NCI-H226 (cell line): ENCODE measurements around the gene TOM1.

Experiments
- DNase-seq: peaks from one replicate; pipeline ENCODE4 v3.0.0-alpha.2; 2015

Gene TOM1

DNA sequence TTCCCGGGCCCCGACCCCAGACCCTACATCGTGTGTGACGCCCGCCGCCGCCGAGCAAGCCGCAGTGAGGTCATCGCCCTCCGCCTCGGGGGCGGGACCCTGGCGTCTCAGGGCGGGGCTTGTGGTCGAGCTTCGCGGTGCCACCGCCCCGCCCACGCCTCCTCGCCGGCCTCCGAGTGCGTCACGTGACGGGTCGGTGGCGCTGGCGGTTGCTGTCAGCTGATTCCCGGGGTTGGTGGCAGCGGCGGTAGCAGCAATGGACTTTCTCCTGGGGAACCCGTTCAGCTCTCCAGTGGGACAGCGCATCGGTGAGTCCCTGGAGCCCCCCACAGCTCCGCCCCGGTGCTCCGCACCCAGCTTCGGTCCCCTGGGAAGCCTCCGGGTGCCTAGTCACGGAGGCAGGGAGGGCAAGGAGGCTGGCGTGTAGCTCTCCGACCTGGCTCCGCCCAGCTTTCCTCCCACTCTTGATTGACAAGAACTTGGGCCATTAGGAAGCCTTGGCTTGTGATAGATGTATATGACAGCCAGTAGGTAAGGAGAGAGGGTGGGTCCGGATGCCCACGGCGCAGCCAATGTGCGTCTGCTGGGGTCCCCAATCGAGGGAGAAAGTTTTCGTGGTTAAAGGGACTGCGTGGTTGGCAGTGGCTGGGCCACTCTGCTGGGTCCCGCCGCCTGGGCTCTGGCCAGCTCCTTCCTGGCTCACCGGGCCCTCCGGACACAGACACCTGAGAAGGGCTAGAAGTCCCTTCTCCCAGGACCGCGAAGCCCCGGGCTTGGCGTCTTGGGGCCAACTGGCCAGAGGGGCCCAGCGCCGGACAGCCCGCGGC is at the start of gene TOM1:
Gene TOM1, plus strand, starts transcription at position 222 of the 827 bp plus-strand sequence. Its CDS starts 35 bp downstream, at position 257.
- DNase-seq, result peak; percentile 85

GRCh38 chr22:35250156-35250555 is 49.5 kb upstream of the TOM1 start:
- DNase-seq, result no peak

DNA sequence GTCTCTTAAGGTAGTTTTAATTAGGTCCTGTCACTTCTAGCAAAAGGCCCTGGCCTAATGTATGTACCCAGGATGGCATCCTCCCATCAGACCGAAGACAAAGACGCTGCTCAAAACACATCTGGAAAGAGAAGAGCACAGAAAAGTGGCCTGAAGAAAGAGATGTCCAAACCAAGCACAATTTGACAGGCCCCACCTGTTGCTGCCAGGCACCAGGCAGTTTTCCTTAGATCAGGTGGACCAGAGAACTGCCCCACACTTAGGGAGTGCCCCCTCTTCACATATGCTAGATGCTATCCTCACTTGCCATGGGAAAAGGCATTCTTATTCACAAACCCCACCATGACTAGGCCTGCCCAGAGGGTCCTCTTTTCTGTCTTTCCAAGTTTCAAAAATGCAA is 45.7 kb upstream of the TOM1 start:
- no peak for DNase-seq

DNA sequence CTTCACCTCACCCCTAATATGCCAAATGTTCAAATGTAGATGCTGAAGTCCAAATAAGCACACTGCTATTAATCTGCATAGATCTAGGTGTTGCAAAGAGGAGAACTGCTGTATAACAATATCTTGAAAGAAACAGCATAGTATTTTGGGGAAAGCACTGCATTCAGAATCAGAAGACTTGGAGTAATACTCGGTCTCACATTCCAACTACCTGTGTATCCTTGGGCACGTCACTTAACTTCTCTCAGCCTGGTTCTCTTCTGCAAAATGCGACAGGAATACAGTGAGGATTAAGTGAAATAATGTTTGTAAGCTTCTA is 42.7 kb upstream of the TOM1 start:
- no peak for DNase-seq

DNA sequence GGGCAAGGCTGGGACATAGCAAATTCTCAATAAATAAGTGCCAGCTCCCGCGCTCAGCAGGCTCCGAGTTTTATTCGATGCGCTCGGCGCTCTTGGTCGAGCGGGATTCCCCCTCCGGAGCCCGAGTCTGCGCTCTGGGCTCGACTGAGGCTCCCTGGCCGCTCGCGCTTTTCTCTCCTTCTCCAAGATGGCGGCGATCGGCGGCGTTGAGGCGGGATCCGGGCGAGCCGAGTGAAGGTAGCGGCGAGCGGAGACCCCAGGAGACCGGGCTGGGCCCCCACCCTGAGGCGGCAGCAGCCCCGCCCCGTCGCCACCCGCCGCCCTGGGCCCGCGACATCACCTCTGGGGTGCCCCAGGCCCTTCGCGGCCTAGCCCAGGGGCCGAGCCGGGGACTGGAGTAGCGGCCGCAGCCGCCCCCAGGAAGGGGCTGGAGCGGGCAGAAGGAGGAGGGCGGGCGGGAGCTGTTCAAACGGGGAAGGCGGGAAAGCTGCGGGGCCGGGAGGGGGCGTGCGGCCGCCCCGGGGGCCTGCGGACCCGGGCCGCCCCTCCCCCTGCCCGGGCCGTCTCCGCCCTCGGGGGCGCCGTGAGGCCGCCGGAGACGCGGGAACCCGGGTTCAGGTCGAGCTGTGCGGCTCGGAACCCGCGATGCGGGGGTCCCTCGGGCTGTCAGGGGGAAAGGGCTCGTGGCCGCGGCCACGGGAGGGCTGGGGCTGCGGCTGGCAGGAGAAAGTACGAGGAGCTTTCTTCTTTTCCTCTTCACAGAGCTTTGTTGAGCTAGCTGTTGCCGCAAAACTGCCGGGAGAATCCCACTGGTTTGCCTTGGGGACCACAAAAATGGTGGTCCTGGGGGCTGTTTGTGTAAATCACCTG is 42.1 kb upstream of the TOM1 start, which contains the start of gene HMGXB4:
Gene HMGXB4, plus strand, starts transcription at position 173 of the 870 bp plus-strand sequence. CDS start 4,898 bp downstream, outside the sequence.
- peak; percentile 76 for DNase-seq

DNA sequence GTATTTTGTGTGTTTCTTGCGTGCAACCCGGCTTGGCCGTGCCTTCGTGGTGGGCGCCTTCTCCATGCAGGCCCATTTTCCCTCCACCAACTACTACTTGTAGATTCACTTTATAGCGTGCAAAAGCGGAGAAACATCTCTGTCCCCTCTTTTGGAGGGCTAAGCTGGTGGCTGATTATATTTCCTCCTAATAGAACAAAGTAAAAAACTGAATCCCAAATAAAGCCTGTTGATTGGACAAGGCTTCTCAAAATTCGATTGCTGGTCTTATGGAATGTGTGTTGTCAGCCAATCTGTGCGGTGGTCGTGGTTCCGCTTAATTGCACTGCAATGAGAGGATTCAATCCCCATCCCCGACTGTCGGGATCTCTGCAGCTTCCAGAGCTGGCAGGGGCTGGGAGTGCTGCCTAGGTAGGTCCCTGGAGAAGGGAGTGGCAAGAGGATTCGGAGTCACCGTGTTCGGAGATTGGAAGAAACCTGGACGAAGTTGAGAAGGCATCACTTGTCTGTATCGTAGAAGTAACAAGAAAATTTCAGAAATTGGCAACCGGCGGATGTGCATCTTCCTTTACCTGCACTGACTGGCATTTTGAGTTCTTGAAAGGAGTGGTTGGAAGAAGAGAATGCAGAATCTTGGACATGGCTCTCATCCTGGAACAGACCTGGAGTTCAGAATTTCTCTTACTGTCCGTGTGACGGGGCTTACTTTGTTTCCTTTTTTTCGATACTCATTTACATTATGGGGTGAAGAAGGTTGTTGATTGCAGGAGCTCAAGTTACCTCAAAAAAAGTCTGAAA is 41.3 kb upstream of the TOM1 start:
- DNase-seq, result no peak

- DNase-seq, result no peak
These were observed 34.7 kb upstream of the TOM1 start for GRCh38 chr22:35264986-35265385.

GRCh38 chr22:35266277-35266676 is 33.4 kb upstream of the TOM1 start:
- no peak for DNase-seq

- no peak for DNase-seq
These were observed 30.1 kb upstream of the TOM1 start for GRCh38 chr22:35269630-35270029.

GRCh38 chr22:35274154-35274871 is 25.4 kb upstream of the TOM1 start:
- no peak for DNase-seq

GRCh38 chr22:35275580-35275979 is 24.1 kb upstream of the TOM1 start:
- no peak for DNase-seq

- DNase-seq, result no peak
These were observed 23.7 kb upstream of the TOM1 start for GRCh38 chr22:35276019-35276418.

- no peak for DNase-seq
These were observed 11.6 kb upstream of the TOM1 start for GRCh38 chr22:35288116-35288515.

GRCh38 chr22:35292786-35293185 is 6.9 kb upstream of the TOM1 start:
- DNase-seq, result no peak

GRCh38 chr22:35296051-35296450 is 3.6 kb upstream of the TOM1 start:
- no peak for DNase-seq

GRCh38 chr22:35299217-35299672 is 449 bp upstream of the TOM1 start:
- no peak for DNase-seq

- DNase-seq, result peak; percentile 75
These were observed 1.7 kb downstream of the TOM1 start for GRCh38 chr22:35301372-35301874.

GRCh38 chr22:35303029-35303624 is 3.4 kb downstream of the TOM1 start:
- no peak for DNase-seq

DNA sequence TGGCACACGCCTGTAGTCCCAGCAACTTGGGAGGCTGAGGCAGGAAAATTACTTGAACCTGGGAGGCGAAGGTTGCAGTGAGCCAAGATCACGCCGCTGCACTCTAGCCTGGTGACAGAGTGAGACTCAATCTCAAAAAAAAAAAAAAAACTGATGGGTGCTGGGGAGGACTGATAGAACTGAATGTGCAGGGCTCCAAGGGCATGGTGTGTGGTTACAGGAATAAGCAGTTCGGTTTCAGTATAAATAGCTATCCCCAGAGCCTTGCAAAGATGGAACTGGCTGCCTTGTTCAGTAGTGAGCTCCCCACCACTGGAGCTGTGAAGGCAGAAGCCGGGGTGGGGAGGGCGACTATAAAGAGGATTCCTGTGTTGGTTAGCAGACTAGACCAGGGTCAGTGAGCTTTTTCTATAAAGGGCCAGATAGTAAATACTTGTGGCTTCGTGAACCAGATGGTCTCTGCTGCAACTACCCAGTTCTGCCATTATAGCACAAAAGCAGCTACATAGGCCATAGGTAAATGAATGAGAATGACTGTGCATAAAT is 5.9 kb downstream of the TOM1 start:
- DNase-seq, result no peak

GRCh38 chr22:35306350-35306967 is 6.8 kb downstream of the TOM1 start:
- DNase-seq, result no peak

DNA sequence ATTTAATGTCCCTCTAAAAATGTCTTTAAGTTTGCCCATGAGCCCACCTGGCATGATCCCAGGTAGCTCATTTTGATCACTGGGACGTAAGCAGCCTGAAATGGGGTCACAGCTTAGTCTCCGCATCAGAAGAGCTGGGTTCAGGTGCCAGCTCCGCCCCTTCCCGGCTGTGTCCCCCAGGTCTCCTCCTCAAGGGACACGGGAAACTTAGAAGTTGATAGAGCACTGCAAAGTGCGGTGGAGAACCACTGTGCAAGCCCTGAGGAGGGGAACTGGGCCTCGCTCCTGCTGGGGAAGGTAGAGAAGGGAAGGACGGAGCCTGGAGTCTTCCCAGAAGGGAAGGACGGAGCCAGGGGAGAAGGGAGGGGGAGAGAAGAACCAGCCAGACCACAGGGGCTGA is 7.7 kb downstream of the TOM1 start:
- no peak for DNase-seq
